Endothelial cell (in vitro differentiated cells): Measurements from ENCODE around the gene MYRFL. TPM values are rescaled to one million over a fixed set of nuclear protein-coding genes. Genes with fewer than 3 reads are reported as not detected.

Experiments used
- DNase-seq: peaks from one replicate; pipeline ENCODE4 v3.0.0; 2021; ENCODE audit warnings: low spot score
- H3K27ac Mint-ChIP-seq: one replicate; pipeline ENCODE4 v1.8.0; 2021; ENCODE audit warnings: mixed read lengths, inconsistent platforms; ENCODE audit not compliant: unreplicated experiment
- H3K27me3 Mint-ChIP-seq: one replicate; pipeline ENCODE4 v1.8.0; 2021; ENCODE audit warnings: mild to moderate bottlenecking, moderate library complexity, mixed read lengths, inconsistent platforms; ENCODE audit not compliant: unreplicated experiment
- H3K36me3 Mint-ChIP-seq: one replicate; pipeline ENCODE4 v1.8.0; 2021; ENCODE audit warnings: mild to moderate bottlenecking, low read depth, mixed read lengths, inconsistent platforms; ENCODE audit not compliant: unreplicated experiment
- H3K4me1 Mint-ChIP-seq: one replicate; pipeline ENCODE4 v1.8.0; 2021; ENCODE audit warnings: mild to moderate bottlenecking, mixed read lengths, inconsistent platforms; ENCODE audit not compliant: unreplicated experiment
- H3K4me3 Mint-ChIP-seq: one replicate; pipeline ENCODE4 v1.8.0; 2021; ENCODE audit warnings: mild to moderate bottlenecking, mixed read lengths, inconsistent platforms; ENCODE audit not compliant: unreplicated experiment
- H3K9me3 Mint-ChIP-seq: one replicate; pipeline ENCODE4 v1.8.0; 2021; ENCODE audit warnings: mixed read lengths, inconsistent platforms; ENCODE audit not compliant: unreplicated experiment
- CTCF ChIP-seq: fragments of 200-600 bp; sonication (generic); IDR thresholded peaks from one replicate; pipeline ENCODE4 v1.5.0; 2021; ENCODE audit warnings: antibody characterized with exemption; ENCODE audit not compliant: unreplicated experiment
- total RNA-seq: library from RNA; stranded (reverse); fragmentation: NEBNext Ultra II Directional; extraction: Animal tissue kit (Norgen Biotek cat#: 25700); gene quantifications from one replicate; pipeline ENCODE4 v1.2.1, GENCODE V29; 2021; ENCODE audit not compliant: unreplicated experiment

MYRFL gene
- total RNA-seq, 1 donor from 2014 or later = 0.69 TPM

- no peak overlapping the region for H3K4me3 Mint-ChIP-seq
- H3K9me3 Mint-ChIP-seq = no peaks in the 10 kb centered on the region
- no peaks in the 10 kb centered on the region for H3K36me3 Mint-ChIP-seq
- TF ChIP-seq CTCF = no peak
- no peak for DNase-seq
- no peak overlapping the region for H3K27ac Mint-ChIP-seq
- no peaks in the 10 kb centered on the region for H3K4me1 Mint-ChIP-seq
- no peaks in the 10 kb centered on the region for H3K27me3 Mint-ChIP-seq
Measured at GRCh38 chr12:69994724-69995173, 169.7 kb downstream of the MYRFL start.

GRCh38 chr12:69996241-69996640 lies 171.2 kb downstream of the MYRFL start:
- H3K36me3 Mint-ChIP-seq = no peaks in the 10 kb centered on the region
- H3K27ac Mint-ChIP-seq = no peak overlapping the region
- H3K4me1 Mint-ChIP-seq = no peaks in the 10 kb centered on the region
- no peak overlapping the region for H3K4me3 Mint-ChIP-seq
- no peak for DNase-seq
- no peaks in the 10 kb centered on the region for H3K27me3 Mint-ChIP-seq
- no peak for TF ChIP-seq CTCF
- H3K9me3 Mint-ChIP-seq = no peaks in the 10 kb centered on the region

- no peak for DNase-seq
- H3K4me1 Mint-ChIP-seq = no peaks in the 10 kb centered on the region
Measured at GRCh38 chr12:69996722-69997121, 171.7 kb downstream of the MYRFL start.

GRCh38 chr12:69998011-69998410 lies 173.0 kb downstream of the MYRFL start:
- no peak overlapping the region for H3K4me3 Mint-ChIP-seq
- H3K4me1 Mint-ChIP-seq = peaks cover 6% of the 10 kb centered on the region
- no peaks in the 10 kb centered on the region for H3K27me3 Mint-ChIP-seq
- H3K27ac Mint-ChIP-seq = no peak overlapping the region
- H3K9me3 Mint-ChIP-seq = no peaks in the 10 kb centered on the region
- H3K36me3 Mint-ChIP-seq = no peaks in the 10 kb centered on the region
- no peak for TF ChIP-seq CTCF
- no peak for DNase-seq

More at GRCh38 chr12:69996722-69997121, 171.7 kb downstream of the MYRFL start:
- TF ChIP-seq CTCF = no peak
- Mint-ChIP-seq H3K36me3 (no peaks in the 10 kb centered on the region), H3K27me3 (no peaks in the 10 kb centered on the region), H3K27ac (no peak overlapping the region), H3K9me3 (no peaks in the 10 kb centered on the region), H3K4me3 (no peak overlapping the region)

GRCh38 chr12:69998922-69999321 lies 173.9 kb downstream of the MYRFL start:
- DNase-seq = no peak
- H3K27ac Mint-ChIP-seq = no peak overlapping the region
- H3K36me3 Mint-ChIP-seq = no peaks in the 10 kb centered on the region
- no peak for TF ChIP-seq CTCF
- H3K9me3 Mint-ChIP-seq = no peaks in the 10 kb centered on the region
- H3K4me3 Mint-ChIP-seq = no peak overlapping the region
- peaks cover 7% of the 10 kb centered on the region for H3K4me1 Mint-ChIP-seq
- H3K27me3 Mint-ChIP-seq = no peaks in the 10 kb centered on the region
